ENCODE data around the gene AGMO. TPM values are rescaled to one million over a fixed set of nuclear protein-coding genes. Genes with fewer than 3 reads are reported as not detected.

AGMO gene
- total RNA-seq, 1 experiment from 2014 or later, result not detected

- no peak overlapping the region for H2AFZ ChIP-seq (ENCODE audit: low read depth, low read length, poor library complexity, severe bottlenecking)
- no peak overlapping the region for H3K27ac ChIP-seq (ENCODE audit: low read depth, low read length)
- H3K79me2 ChIP-seq (ENCODE audit: insufficient read depth, low read length), result no peaks in the 10 kb centered on the region
- H4K20me1 ChIP-seq (ENCODE audit: insufficient read depth), result no peaks in the 10 kb centered on the region
- BruUV-seq (replicated peaks), result no TSS peak
- H3K4me1 ChIP-seq (ENCODE audit: control insufficient read depth in 1 of 2, insufficient read depth in 2 of 2, low read length in 2 of 2), result no peaks in the 10 kb centered on the region
- TF ChIP-seq SP1 (IDR thresholded peaks at IDR 0.05; ENCODE audit: low read depth), result no peak
- no peak for TF ChIP-seq POLR2A (IDR thresholded peaks at IDR 0.05; ENCODE audit: borderline replicate concordance, extremely low read depth, insufficient read depth, insufficient read length)
- H3K9ac ChIP-seq (ENCODE audit: low read length), result no peak overlapping the region
- no peaks in the 10 kb centered on the region for H3K9me3 ChIP-seq (ENCODE audit: control insufficient read depth in 1 of 2, insufficient read depth in 1 of 2, low read depth in 1 of 2, low read length in 2 of 2)
- no peak overlapping the region for H3K4me2 ChIP-seq (ENCODE audit: low read length)
- no peak for ATAC-seq
- no peak for DNase-seq (ENCODE audit: low read depth, low spot score)
- H3K4me3 ChIP-seq (replicated peaks in 1 of 2; ENCODE audit: low read depth in 1 of 2, low read length in 2 of 2), result no peak overlapping the region
- POLR2A ChIA-PET, result no interaction called here
- RAD21 ChIA-PET (ENCODE audit: low non-redundant PET in 1 of 2, low total read pairs in 2 of 2, uncharacterized antibody in 2 of 2, unreplicated experiment in 2 of 2), result no interaction called here
- no peaks in the 10 kb centered on the region for H3K36me3 ChIP-seq (ENCODE audit: control insufficient read depth in 1 of 2, insufficient read depth in 2 of 2, low read length in 2 of 2)
- no peaks in the 10 kb centered on the region for H3K27me3 ChIP-seq (ENCODE audit: insufficient read depth, low read length)
- intact Hi-C loops (cut with micrococcal nuclease), result no loop called here
- CTCF ChIA-PET, result interaction anchor here (1.9 kb wide), 1 partner anchor 394 kb away, joined by 10 read pairs; no protein-coding TSS in a partner anchor
- no peaks in the 10 kb centered on the region for H3K9me2 ChIP-seq (ENCODE audit: insufficient read depth)
Observed at GRCh38 chr7:15327001-15327400, 234.8 kb downstream of the AGMO start.

GRCh38 chr7:15326044-15326644 lies 235.7 kb downstream of the AGMO start:
- Histone ChIP-seq H3K4me3 (replicated peaks in 1 of 2; ENCODE audit: low read depth in 1 of 2, low read length in 2 of 2) (no peak overlapping the region), H3K27ac (ENCODE audit: low read depth, low read length) (no peak overlapping the region), H3K4me1 (ENCODE audit: control insufficient read depth in 1 of 2, insufficient read depth in 2 of 2, low read length in 2 of 2) (no peaks in the 10 kb centered on the region), H4K20me1 (ENCODE audit: insufficient read depth) (no peaks in the 10 kb centered on the region), H3K36me3 (ENCODE audit: control insufficient read depth in 1 of 2, insufficient read depth in 2 of 2, low read length in 2 of 2) (no peaks in the 10 kb centered on the region), H2AFZ (ENCODE audit: low read depth, low read length, poor library complexity, severe bottlenecking) (peak overlapping the region; percentile 10), H3K27me3 (ENCODE audit: insufficient read depth, low read length) (no peaks in the 10 kb centered on the region), H3K9ac (ENCODE audit: low read length) (no peak overlapping the region), H3K79me2 (ENCODE audit: insufficient read depth, low read length) (no peaks in the 10 kb centered on the region), H3K9me2 (ENCODE audit: insufficient read depth) (no peaks in the 10 kb centered on the region), H3K9me3 (ENCODE audit: control insufficient read depth in 1 of 2, insufficient read depth in 1 of 2, low read depth in 1 of 2, low read length in 2 of 2) (no peaks in the 10 kb centered on the region), H3K4me2 (ENCODE audit: low read length) (no peak overlapping the region)
- ATAC-seq (peak; percentile 60; the same call in 1 of the 2 replicates), DNase-seq (ENCODE audit: low read depth, low spot score) (peak; percentile 34)
- intact Hi-C loops (cut with micrococcal nuclease), result loop anchor here (1.0 kb wide), 2 partner anchors 395 to 745 kb away; no protein-coding TSS in a partner anchor
- BruUV-seq (replicated peaks), result no TSS peak
- CTCF ChIA-PET, result interaction anchor here (1.9 kb wide), 1 partner anchor 395 kb away, joined by 10 read pairs; no protein-coding TSS in a partner anchor
- POLR2A ChIA-PET, result no interaction called here
- RAD21 ChIA-PET (ENCODE audit: low non-redundant PET in 1 of 2, low total read pairs in 2 of 2, uncharacterized antibody in 2 of 2, unreplicated experiment in 2 of 2), result no interaction called here
- TF ChIP-seq SRF (IDR thresholded peaks at IDR 0.05; ENCODE audit: low read depth) (no peak), CTCF (IDR thresholded peaks at IDR 0.05 in 2 of 3, conservative IDR thresholded peaks at IDR 0.05 in 1 of 3; ENCODE audit: borderline replicate concordance in 1 of 3, insufficient read depth in 1 of 3, low read depth in 2 of 3, low read length in 2 of 3) (peak; percentile 52 to 63 (median 57); a peak in 5 of 6 replicates), REST (IDR thresholded peaks at IDR 0.05; ENCODE audit: low read depth) (no peak), POLR2AphosphoS5 (IDR thresholded peaks at IDR 0.05; ENCODE audit: low read depth, low read length) (no peak), RAD21 (IDR thresholded peaks at IDR 0.05; ENCODE audit: low read depth) (peak; percentile 74), EZH2phosphoT487 (IDR thresholded peaks at IDR 0.05; ENCODE audit: borderline replicate concordance) (no peak), TCF7L2 (IDR thresholded peaks at IDR 0.05; ENCODE audit: borderline replicate concordance, extremely low read depth, insufficient read depth, insufficient read length) (no peak), EZH2 (IDR thresholded peaks at IDR 0.05) (no peak), CEBPB (IDR thresholded peaks at IDR 0.05; ENCODE audit: low read depth) (no peak), ATF3 (IDR thresholded peaks at IDR 0.05) (no peak), ZNF274 (IDR thresholded peaks at IDR 0.05; ENCODE audit: low read depth, low read length) (no peak), YY1 (IDR thresholded peaks at IDR 0.05; ENCODE audit: extremely low read depth, insufficient replicate concordance, low read depth, low read length) (no peak), JUND (IDR thresholded peaks at IDR 0.05) (no peak)
